OCI-LY7 (cell line): ENCODE results near the gene COL15A1. TPM values are rescaled to one million over a fixed set of nuclear protein-coding genes. Genes with fewer than 3 reads are reported as not detected.

Experiments used
- BruUV-seq: library from RNA; stranded (reverse); fragments of 400-500 nt; replicated peaks from 2 replicates; lab custom pipeline; 2021; lab: Mats Ljungman, UMichigan
- CTCF ChIA-PET: fragments of 300-600 bp; sonication (Branson Sonifier 250); formaldehyde crosslinking; loops from one replicate; lab custom pipeline; 2022; ENCODE audit warnings: antibody characterized with exemption; ENCODE audit not compliant: unreplicated experiment; lab: Charles Lee
- POLR2A ChIA-PET: fragments of 300-600 bp; sonication (Branson Sonifier 250); formaldehyde crosslinking; loops from one replicate; lab custom pipeline; 2022; ENCODE audit warnings: antibody characterized with exemption; lab: Charles Lee
- DNase-seq: peaks from one replicate; pipeline ENCODE4 v3.0.0-alpha.2; 2015; ENCODE audit warnings: low spot score
- H2AFZ ChIP-seq: fragments of 200-600 bp; sonication (generic), shearing (Covaris generic); 2 replicates; pipeline ENCODE4 v1.6.1; 2014; ENCODE audit warnings: mild to moderate bottlenecking, antibody characterized with exemption, low read length, moderate library complexity
- H3K27ac ChIP-seq: fragments of 200-600 bp; sonication (generic); 2 replicates; pipeline ENCODE4 v1.5.1; 2014; ENCODE audit warnings: mixed run types, low read depth, mild to moderate bottlenecking, moderate library complexity, low read length, inconsistent platforms; ENCODE audit not compliant: poor library complexity, severe bottlenecking
- H3K36me3 ChIP-seq: fragments of 200-600 bp; sonication (generic); 2 replicates; pipeline ENCODE4 v1.6.1; 2014; ENCODE audit warnings: mild to moderate bottlenecking, antibody characterized with exemption, low read length, moderate library complexity, mixed read lengths; ENCODE audit not compliant: insufficient read depth
- H3K4me1 ChIP-seq: fragments of 200-600 bp; sonication (generic); 2 replicates; pipeline ENCODE4 v1.5.1; 2014; ENCODE audit warnings: mild to moderate bottlenecking, low read length; ENCODE audit not compliant: insufficient read depth, poor library complexity, severe bottlenecking
- H3K4me2 ChIP-seq: fragments of 200-600 bp; sonication (generic); 2 replicates; pipeline ENCODE4 v1.6.1; 2014; ENCODE audit warnings: mild to moderate bottlenecking, low read length
- H3K4me3 ChIP-seq: fragments of 200-600 bp; sonication (generic); 2 replicates; pipeline ENCODE4 v1.5.1; 2014; ENCODE audit warnings: mild to moderate bottlenecking, low read depth, low read length; ENCODE audit not compliant: poor library complexity, severe bottlenecking
- H3K79me2 ChIP-seq: fragments of 200-600 bp; sonication (generic); 2 replicates; pipeline ENCODE4 v1.6.1; 2016; ENCODE audit warnings: low read depth, mild to moderate bottlenecking, low read length, moderate library complexity, mixed read lengths; ENCODE audit not compliant: insufficient read depth
- H3K9me2 ChIP-seq: fragments of 200-600 bp; sonication (generic); 2 replicates; pipeline ENCODE4 v1.6.1; 2016; ENCODE audit warnings: mild to moderate bottlenecking, low read length, mixed read lengths; ENCODE audit not compliant: insufficient read depth
- H3K9me3 ChIP-seq: fragments of 200-600 bp; sonication (generic); 2 replicates; pipeline ENCODE4 v1.6.1; 2014; ENCODE audit warnings: mild to moderate bottlenecking, mixed run types, low read length, mixed read lengths
- H4K20me1 ChIP-seq: fragments of 200-600 bp; sonication (generic); 2 replicates; pipeline ENCODE4 v1.6.1; 2014; ENCODE audit warnings: mild to moderate bottlenecking, antibody characterized with exemption, low read length, moderate library complexity, mixed read lengths; ENCODE audit not compliant: insufficient read depth
- CTCF ChIP-seq: fragments of 200-600 bp; sonication (generic); conservative IDR thresholded peaks from 2 replicates; pipeline ENCODE4 v1.5.1; 2014; ENCODE audit warnings: mild to moderate bottlenecking, antibody characterized with exemption, low read length, moderate library complexity, mixed read lengths
- EZH2phosphoT487 ChIP-seq: fragments of 200-600 bp; sonication (generic); IDR thresholded peaks from 2 replicates; pipeline ENCODE4 v1.6.1; 2018; ENCODE audit warnings: low read depth, borderline replicate concordance, mild to moderate bottlenecking, mixed run types, antibody characterized with exemption, low read length, moderate library complexity, mixed read lengths
- intact Hi-C: fragments of 100-400 bp; cut with micrococcal nuclease; formaldehyde crosslinking; loops from one replicate; pipeline ENCODE4 v1.10.0; 2022; ENCODE audit not compliant: unreplicated experiment
- total RNA-seq, 2 experiments: library from RNA; depleted of rRNA in 1 of 2; stranded (reverse); fragments of >200 nt in 1 of 2; shearing (Covaris generic) in 1 of 2; gene quantifications; 2 replicates each; pipeline ENCODE4 v1.2.3, GENCODE V29; 2014 to 2022

Gene COL15A1
- total RNA-seq, 2 experiments from 2014 or later = not detected

GRCh38 chr9:99073985-99074901 lies 130.5 kb downstream of the COL15A1 start:
- H3K9me3 ChIP-seq = no peaks in the 10 kb centered on the region
- H4K20me1 ChIP-seq = no peaks in the 10 kb centered on the region
- H3K4me2 ChIP-seq = no peak overlapping the region
- H3K79me2 ChIP-seq = no peaks in the 10 kb centered on the region
- TF ChIP-seq EZH2phosphoT487 (no peak), CTCF (no peak)
- ChIA-PET POLR2A (interaction anchor here (0.6 to 0.8 kb wide), 2 partner anchors 15 to 33 kb away, joined by 3 to 8 read pairs; no protein-coding TSS in a partner anchor), CTCF (no interaction called here)
- peaks cover 10% of the 10 kb centered on the region for H3K4me1 ChIP-seq
- no peaks in the 10 kb centered on the region for H3K36me3 ChIP-seq
- intact Hi-C loops = no loop called here
- DNase-seq = no peak
- H3K4me3 ChIP-seq = no peak overlapping the region
- no peak overlapping the region for H2AFZ ChIP-seq
- no peak overlapping the region for H3K27ac ChIP-seq
- no peaks in the 10 kb centered on the region for H3K9me2 ChIP-seq
- BruUV-seq = no TSS peak

- Histone ChIP-seq H3K4me3 (no peak overlapping the region), H3K4me2 (no peak overlapping the region), H3K9me3 (no peaks in the 10 kb centered on the region), H3K4me1 (peaks cover 8% of the 10 kb centered on the region), H3K36me3 (no peaks in the 10 kb centered on the region), H2AFZ (no peak overlapping the region), H4K20me1 (no peaks in the 10 kb centered on the region), H3K27ac (no peak overlapping the region), H3K9me2 (no peaks in the 10 kb centered on the region), H3K79me2 (no peaks in the 10 kb centered on the region)
- BruUV-seq = no TSS peak
- DNase-seq = no peak
- POLR2A ChIA-PET = interaction anchor here (0.8 kb wide), 1 partner anchor 15 kb away, joined by 3 read pairs; no protein-coding TSS in a partner anchor
- intact Hi-C loops = no loop called here
- TF ChIP-seq EZH2phosphoT487 = no peak
- no peak for TF ChIP-seq CTCF
- CTCF ChIA-PET = no interaction called here
These were observed 131.2 kb downstream of the COL15A1 start for GRCh38 chr9:99074902-99075245.
